Measurements from ENCODE around the gene SLC39A11.
"Not testable (repeated sequence)": the region's sequence is repeated elsewhere in the genome, so short reads cannot be mapped to it uniquely, and the experiment has no call there.

The SLC39A11 gene

DNA sequence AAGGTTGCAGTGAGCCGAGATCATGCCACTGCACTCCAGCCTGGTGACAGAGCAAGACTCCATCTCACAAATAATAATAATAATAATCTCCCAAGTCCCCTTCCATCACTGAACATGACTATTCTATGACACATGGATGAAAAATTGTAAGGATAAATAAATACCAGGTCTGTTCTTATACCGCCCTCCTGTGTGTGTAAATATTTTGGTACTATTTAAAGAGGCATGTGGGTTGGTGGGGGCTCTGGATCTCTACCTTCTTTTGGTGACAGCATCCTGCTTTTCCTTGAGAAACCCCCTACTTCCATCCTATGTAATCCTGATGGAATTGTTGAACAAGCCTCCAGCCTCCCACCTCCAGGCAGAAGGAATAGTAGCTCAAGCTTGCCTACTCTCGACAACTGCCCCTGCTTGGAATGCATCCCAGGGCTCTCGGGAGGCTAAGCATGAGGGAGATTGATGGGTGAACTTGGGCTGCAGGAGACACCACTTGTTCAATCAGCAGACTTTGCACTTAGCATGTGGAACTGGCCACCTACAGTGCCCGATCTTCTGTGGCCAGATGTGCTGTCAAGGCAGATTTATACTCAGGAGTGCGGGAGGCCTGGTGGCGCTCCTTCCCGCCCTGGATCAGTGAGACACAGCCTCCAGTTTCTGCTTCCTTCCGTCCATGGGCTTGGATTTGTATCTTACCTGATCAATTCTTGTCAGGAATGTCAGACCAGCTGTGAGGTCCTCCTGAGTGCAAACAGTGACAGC, 287.4 kb downstream of the SLC39A11 start:
- Histone ChIP-seq H3K9me3 (ENCODE audit: low read length) (peaks cover 4% of the 10 kb centered on the region), H3K4me1 (ENCODE audit: insufficient read depth, low read length) (no peaks in the 10 kb centered on the region), H2AFZ (ENCODE audit: low read depth, low read length) (no peak overlapping the region), H3K4me3 (ENCODE audit: low read length) (no peak overlapping the region), H3K36me3 (ENCODE audit: insufficient read depth, low read length) (no peaks in the 10 kb centered on the region), H3K27me3 (ENCODE audit: insufficient read depth, low read length) (no peaks in the 10 kb centered on the region)

- H3K4me1 ChIP-seq (ENCODE audit: insufficient read depth, low read length): no peaks in the 10 kb centered on the region
- H3K4me3 ChIP-seq (ENCODE audit: low read length): no peak overlapping the region
- peaks cover 2% of the 10 kb centered on the region for H3K9me3 ChIP-seq (ENCODE audit: low read length)
- no peaks in the 10 kb centered on the region for H3K27me3 ChIP-seq (ENCODE audit: insufficient read depth, low read length)
- H2AFZ ChIP-seq (ENCODE audit: low read depth, low read length): no peak overlapping the region
- no peaks in the 10 kb centered on the region for H3K36me3 ChIP-seq (ENCODE audit: insufficient read depth, low read length)
These were observed 289.8 kb downstream of the SLC39A11 start for GRCh38 chr17:72802726-72803125.

DNA sequence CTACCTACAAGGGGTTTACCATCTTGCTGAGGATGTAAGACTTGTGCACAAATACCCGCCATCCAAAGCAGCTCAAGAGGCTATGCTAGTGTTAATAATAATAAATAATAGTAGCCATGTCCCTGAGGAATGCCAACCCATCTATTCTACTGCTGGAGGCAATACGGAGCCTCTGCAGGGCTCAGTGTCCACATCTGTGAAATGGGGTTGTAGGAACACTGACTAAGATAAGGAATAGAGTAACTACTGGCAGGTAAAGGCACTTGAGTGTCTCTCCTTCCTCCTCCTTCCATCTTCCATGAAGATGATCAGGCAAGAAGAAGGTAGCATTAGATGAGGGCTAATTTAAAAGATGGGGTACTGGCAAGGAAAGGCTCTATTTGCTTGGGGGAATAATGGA, 295.3 kb downstream of the SLC39A11 start:
- Histone ChIP-seq H3K4me1 (ENCODE audit: insufficient read depth, low read length) (no peaks in the 10 kb centered on the region), H3K4me3 (ENCODE audit: low read length) (no peak overlapping the region), H2AFZ (ENCODE audit: low read depth, low read length) (no peak overlapping the region), H3K36me3 (ENCODE audit: insufficient read depth, low read length) (no peaks in the 10 kb centered on the region), H3K27me3 (ENCODE audit: insufficient read depth, low read length) (no peaks in the 10 kb centered on the region), H3K9me3 (ENCODE audit: low read length) (peaks cover 12% of the 10 kb centered on the region)

GRCh38 chr17:72795941-72796340, 296.5 kb downstream of the SLC39A11 start:
- no peaks in the 10 kb centered on the region for H3K36me3 ChIP-seq (ENCODE audit: insufficient read depth, low read length)
- H3K9me3 ChIP-seq (ENCODE audit: low read length): peaks cover 13% of the 10 kb centered on the region
- no peaks in the 10 kb centered on the region for H3K27me3 ChIP-seq (ENCODE audit: insufficient read depth, low read length)
- no peak overlapping the region for H3K4me3 ChIP-seq (ENCODE audit: low read length)
- no peak overlapping the region for H2AFZ ChIP-seq (ENCODE audit: low read depth, low read length)
- H3K4me1 ChIP-seq (ENCODE audit: insufficient read depth, low read length): no peaks in the 10 kb centered on the region

DNA sequence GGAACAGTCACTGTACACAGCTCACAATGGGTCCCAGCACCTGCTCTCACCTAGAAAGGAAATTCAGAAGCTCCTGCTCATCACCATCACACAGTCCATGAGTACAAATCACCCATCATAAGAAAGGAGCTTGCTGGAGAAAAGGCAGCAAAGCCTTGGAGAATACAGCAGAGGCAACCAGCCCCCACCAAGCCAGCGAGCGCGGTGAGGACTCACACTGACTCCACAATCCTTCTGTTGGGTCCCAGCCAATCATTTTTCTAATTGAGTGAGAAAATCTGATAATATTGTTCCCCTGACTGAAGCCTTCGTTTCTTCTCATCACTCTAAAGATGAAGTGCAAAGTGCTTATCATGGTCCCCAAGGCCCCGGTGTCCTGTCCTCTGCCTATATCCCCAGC, 298.3 kb downstream of the SLC39A11 start:
- H3K36me3 ChIP-seq (ENCODE audit: insufficient read depth, low read length): no peaks in the 10 kb centered on the region
- peaks cover 15% of the 10 kb centered on the region for H3K9me3 ChIP-seq (ENCODE audit: low read length)
- H2AFZ ChIP-seq (ENCODE audit: low read depth, low read length): no peak overlapping the region
- H3K27me3 ChIP-seq (ENCODE audit: insufficient read depth, low read length): no peaks in the 10 kb centered on the region
- H3K4me1 ChIP-seq (ENCODE audit: insufficient read depth, low read length): no peaks in the 10 kb centered on the region
- no peak overlapping the region for H3K4me3 ChIP-seq (ENCODE audit: low read length)

DNA sequence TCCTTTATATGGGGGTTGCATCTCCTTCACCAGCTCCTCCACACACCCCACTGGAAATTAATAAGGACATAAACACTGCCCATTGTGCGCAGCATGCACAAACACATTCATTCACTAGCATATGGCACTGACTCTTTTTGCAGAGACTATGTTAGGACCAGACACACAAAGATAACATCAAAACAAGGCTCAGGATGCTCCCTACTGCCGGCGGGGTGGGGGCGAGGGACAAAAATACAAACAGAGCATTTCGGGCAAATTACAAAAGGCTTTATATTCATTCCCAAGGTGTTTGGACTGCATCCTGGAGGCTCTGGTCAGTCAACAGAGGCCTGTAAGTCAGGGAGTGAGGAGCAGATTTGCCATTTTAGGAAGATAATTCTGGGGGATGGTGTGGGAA, 299.7 kb downstream of the SLC39A11 start:
- Histone ChIP-seq H3K9me3 (ENCODE audit: low read length) (peaks cover 15% of the 10 kb centered on the region), H3K4me3 (ENCODE audit: low read length) (no peak overlapping the region), H2AFZ (ENCODE audit: low read depth, low read length) (no peak overlapping the region), H3K27me3 (ENCODE audit: insufficient read depth, low read length) (no peaks in the 10 kb centered on the region), H3K4me1 (ENCODE audit: insufficient read depth, low read length) (peaks cover 6% of the 10 kb centered on the region), H3K36me3 (ENCODE audit: insufficient read depth, low read length) (no peaks in the 10 kb centered on the region)

DNA sequence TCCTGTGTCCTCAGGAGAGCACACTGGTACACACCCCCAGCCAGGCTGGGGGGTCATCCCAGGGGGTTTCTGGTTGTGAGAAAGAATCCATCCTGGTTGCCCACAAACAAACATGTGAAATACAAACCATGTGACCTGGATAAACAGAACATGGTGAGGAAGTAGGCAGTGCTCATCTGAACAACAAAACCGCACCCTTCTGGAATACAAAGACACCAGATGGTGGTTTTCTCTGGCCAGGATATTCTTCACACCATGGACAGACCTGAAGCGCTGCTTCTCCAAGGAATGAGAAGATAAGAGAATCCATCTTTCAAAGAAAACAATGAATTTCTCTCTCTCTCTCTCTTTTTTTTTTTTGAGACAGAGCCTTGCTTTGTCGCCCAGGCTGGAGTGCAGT, 302.3 kb downstream of the SLC39A11 start:
- no peaks in the 10 kb centered on the region for H3K36me3 ChIP-seq (ENCODE audit: insufficient read depth, low read length)
- H3K9me3 ChIP-seq (ENCODE audit: low read length): peaks cover 13% of the 10 kb centered on the region
- no peak overlapping the region for H3K4me3 ChIP-seq (ENCODE audit: low read length)
- peaks cover 6% of the 10 kb centered on the region for H3K4me1 ChIP-seq (ENCODE audit: insufficient read depth, low read length)
- H2AFZ ChIP-seq (ENCODE audit: low read depth, low read length): no peak overlapping the region
- H3K27me3 ChIP-seq (ENCODE audit: insufficient read depth, low read length): no peaks in the 10 kb centered on the region

DNA sequence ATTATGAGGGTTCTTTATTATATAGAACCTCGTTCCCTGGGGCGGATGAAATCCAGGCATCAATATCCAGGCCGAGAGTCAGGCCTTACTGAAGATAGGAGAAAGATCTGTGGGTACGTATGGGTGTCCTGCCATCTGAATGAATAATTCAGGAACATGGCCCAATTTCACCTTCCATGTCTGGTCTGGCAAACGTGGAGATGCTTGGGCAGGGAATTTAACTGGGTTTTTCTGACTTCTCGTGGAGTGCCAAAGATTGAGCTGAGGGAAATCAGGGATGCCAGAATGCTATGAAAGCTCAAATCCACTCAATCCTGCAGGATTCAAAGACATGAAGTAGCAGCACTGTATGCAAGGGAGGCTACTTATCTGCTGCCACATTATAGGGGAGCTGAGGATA, 302.8 kb downstream of the SLC39A11 start:
- Histone ChIP-seq H3K4me3 (ENCODE audit: low read length) (no peak overlapping the region), H3K36me3 (ENCODE audit: insufficient read depth, low read length) (no peaks in the 10 kb centered on the region), H3K9me3 (ENCODE audit: low read length) (peaks cover 11% of the 10 kb centered on the region), H2AFZ (ENCODE audit: low read depth, low read length) (no peak overlapping the region), H3K27me3 (ENCODE audit: insufficient read depth, low read length) (no peaks in the 10 kb centered on the region), H3K4me1 (ENCODE audit: insufficient read depth, low read length) (peaks cover 6% of the 10 kb centered on the region)

DNA sequence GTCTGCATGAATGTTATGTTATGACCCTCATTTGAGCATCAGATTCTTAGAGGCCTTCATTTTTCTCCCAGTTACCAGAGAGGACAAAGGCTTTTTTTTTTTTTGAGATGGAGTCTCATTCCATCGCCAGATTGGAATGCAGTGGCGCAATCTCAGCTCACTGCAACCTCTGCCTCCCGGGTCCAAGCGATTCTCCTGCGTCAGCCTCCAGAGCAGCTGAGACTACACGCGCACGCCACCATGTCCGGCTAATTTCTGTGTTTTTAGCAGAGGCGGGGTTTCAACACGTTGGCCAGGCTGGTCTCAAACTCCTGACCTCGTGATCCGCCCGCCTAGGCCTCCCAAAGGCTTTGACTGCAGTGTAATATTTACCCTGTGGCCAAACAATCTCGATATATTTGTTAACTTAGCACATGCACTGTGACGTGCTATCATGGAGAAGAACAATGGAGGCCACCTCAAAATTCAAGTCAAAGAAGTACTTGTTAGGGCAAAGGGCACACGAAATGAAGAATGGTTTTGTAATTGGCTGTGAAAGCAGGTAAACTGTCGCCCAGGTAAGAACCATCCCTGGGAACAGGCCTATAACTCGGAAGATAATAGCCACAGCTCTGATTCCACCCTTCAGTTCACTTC, 303.4 kb downstream of the SLC39A11 start:
- H3K27me3 ChIP-seq (ENCODE audit: insufficient read depth, low read length): no peaks in the 10 kb centered on the region
- H3K9me3 ChIP-seq (ENCODE audit: low read length): peaks cover 9% of the 10 kb centered on the region
- peaks cover 6% of the 10 kb centered on the region for H3K4me1 ChIP-seq (ENCODE audit: insufficient read depth, low read length)
- H3K36me3 ChIP-seq (ENCODE audit: insufficient read depth, low read length): no peaks in the 10 kb centered on the region
- no peak overlapping the region for H3K4me3 ChIP-seq (ENCODE audit: low read length)
- no peak overlapping the region for H2AFZ ChIP-seq (ENCODE audit: low read depth, low read length)

DNA sequence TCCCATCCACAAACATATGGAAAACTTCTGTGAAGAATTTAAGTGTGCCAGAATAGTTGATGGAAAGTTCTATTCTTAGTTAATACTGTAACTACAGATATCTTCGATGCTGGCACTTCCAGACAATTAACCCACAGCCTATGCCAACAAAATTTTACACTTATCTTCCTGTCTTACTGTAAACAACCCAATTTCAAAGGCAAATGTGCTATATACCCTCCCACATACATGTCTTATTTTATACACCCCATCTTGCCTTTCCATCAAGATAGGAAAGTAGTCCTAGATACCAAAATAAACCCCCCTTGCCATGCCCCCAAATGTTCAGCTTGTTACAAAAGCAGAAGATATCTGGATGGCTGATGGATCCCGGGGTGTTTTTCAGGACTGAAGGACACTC, 306.3 kb downstream of the SLC39A11 start:
- Histone ChIP-seq H3K36me3 (ENCODE audit: insufficient read depth, low read length) (no peaks in the 10 kb centered on the region), H3K4me1 (ENCODE audit: insufficient read depth, low read length) (peaks cover 6% of the 10 kb centered on the region), H3K27me3 (ENCODE audit: insufficient read depth, low read length) (no peaks in the 10 kb centered on the region), H3K9me3 (ENCODE audit: low read length) (peaks cover 2% of the 10 kb centered on the region), H2AFZ (ENCODE audit: low read depth, low read length) (no peak overlapping the region), H3K4me3 (ENCODE audit: low read length) (no peak overlapping the region)

DNA sequence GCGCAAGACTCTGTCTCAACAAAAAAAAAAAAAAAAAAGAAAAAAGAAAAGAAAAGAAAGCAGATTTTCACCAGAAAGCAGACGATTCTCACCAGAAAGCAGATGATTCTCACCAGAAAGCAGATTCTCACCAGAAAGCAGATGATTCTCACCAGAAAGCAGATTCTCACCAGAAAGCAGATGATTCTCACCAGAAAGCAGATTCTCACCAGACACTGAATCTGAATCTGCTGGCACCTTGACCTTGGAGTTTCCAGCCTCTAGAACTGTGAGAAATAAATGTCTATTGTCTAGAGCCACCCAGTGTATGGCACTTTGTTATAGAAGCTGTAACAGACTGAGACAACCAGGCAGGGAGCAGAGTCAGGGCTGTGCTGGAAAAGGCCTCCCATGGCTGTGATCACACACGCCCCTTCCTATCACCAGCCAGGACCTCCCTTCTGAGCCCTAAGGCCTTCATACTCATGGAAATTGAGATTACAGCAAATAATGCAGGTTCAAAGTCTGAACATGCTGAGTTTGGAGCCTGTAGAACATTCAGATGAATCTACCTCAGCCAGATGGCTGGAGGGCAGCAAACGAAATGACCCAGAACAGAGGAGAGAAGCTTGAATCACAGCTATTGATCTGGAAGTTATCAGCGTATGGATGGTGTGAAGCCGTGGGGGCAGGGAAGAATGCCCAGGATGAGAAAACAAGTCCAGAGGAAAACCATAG, 309.3 kb downstream of the SLC39A11 start:
- no peaks in the 10 kb centered on the region for H3K4me1 ChIP-seq (ENCODE audit: insufficient read depth, low read length)
- no peak overlapping the region for H2AFZ ChIP-seq (ENCODE audit: low read depth, low read length)
- no peaks in the 10 kb centered on the region for H3K9me3 ChIP-seq (ENCODE audit: low read length)
- H3K27me3 ChIP-seq (ENCODE audit: insufficient read depth, low read length): no peaks in the 10 kb centered on the region
- no peak overlapping the region for H3K4me3 ChIP-seq (ENCODE audit: low read length)
- no peaks in the 10 kb centered on the region for H3K36me3 ChIP-seq (ENCODE audit: insufficient read depth, low read length)

DNA sequence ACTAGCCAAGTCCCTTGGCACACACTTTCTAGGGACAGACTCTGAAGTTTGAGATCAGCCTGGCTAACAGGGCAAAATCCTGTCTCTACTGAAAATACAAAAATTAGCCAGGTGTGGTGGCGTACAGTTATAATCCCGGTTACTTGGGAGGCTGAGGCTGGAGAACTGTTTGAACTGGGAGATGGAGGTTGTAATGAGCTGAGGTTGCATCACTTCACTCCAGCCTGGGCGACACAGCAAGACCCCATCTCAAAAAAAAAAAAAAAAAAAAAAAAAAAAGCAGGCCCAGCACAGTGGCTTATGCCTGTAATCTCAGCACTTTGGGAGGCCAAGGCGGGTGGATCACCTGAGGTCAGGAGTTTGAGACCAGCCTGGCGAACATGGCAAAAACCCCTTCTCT, 310.1 kb downstream of the SLC39A11 start:
- not testable (repeated sequence) for H3K36me3 ChIP-seq (ENCODE audit: insufficient read depth, low read length); H3K9me3 ChIP-seq (ENCODE audit: low read length); H2AFZ ChIP-seq (ENCODE audit: low read depth, low read length); H3K27me3 ChIP-seq (ENCODE audit: insufficient read depth, low read length); H3K4me1 ChIP-seq (ENCODE audit: insufficient read depth, low read length); H3K4me3 ChIP-seq (ENCODE audit: low read length)

Measured in neuron (in vitro differentiated cells).